H9 (cell line): ENCODE measurements around the gene MECP2. TPM values are rescaled to one million over a fixed set of nuclear protein-coding genes. Genes with fewer than 3 reads are reported as not detected.

Experiments
- DNase-seq: peaks from one replicate; pipeline ENCODE4 v3.0.0-alpha.2; 2017
- H2AFZ ChIP-seq: one replicate; pipeline ENCODE4 v1.6.1; 2013; ENCODE audit warnings: mild to moderate bottlenecking, low read length, control low read depth, moderate library complexity
- H2AK5ac ChIP-seq: 2 replicates; pipeline ENCODE4 v1.6.1; 2013; ENCODE audit warnings: low read length, control low read depth, mixed read lengths; ENCODE audit not compliant: insufficient read length
- H2BK120ac ChIP-seq: one replicate; pipeline ENCODE4 v1.6.1; 2013; ENCODE audit warnings: low read depth, mild to moderate bottlenecking, low read length, control low read depth, inconsistent platforms; ENCODE audit not compliant: poor library complexity, severe bottlenecking
- H2BK12ac ChIP-seq: 2 replicates; pipeline ENCODE4 v1.6.1; 2013; ENCODE audit warnings: low read length, control low read depth, mixed read lengths, low read depth; ENCODE audit not compliant: insufficient read length
- H2BK15ac ChIP-seq: 2 replicates; pipeline ENCODE4 v1.6.1; 2013; ENCODE audit warnings: low read depth, low read length, control low read depth
- H2BK20ac ChIP-seq: one replicate; pipeline ENCODE4 v1.6.1; 2013; ENCODE audit warnings: low read depth, mild to moderate bottlenecking, low read length, control low read depth, inconsistent platforms; ENCODE audit not compliant: poor library complexity, severe bottlenecking
- H2BK5ac ChIP-seq: 2 replicates; pipeline ENCODE4 v1.6.1; 2013; ENCODE audit warnings: low read length, control low read depth, mixed read lengths; ENCODE audit not compliant: insufficient read length
- H3K14ac ChIP-seq: 2 replicates; pipeline ENCODE4 v1.6.1; 2013; ENCODE audit warnings: low read length, control low read depth; ENCODE audit not compliant: insufficient read depth
- H3K18ac ChIP-seq: 2 replicates; pipeline ENCODE4 v1.6.1; 2013; ENCODE audit warnings: low read depth, mild to moderate bottlenecking, mixed read lengths, low read length, control low read depth; ENCODE audit not compliant: insufficient read length
- H3K23ac ChIP-seq: 2 replicates; pipeline ENCODE4 v1.6.1; 2013; ENCODE audit warnings: low read length, control low read depth, mixed read lengths, low read depth; ENCODE audit not compliant: insufficient read length
- H3K23me2 ChIP-seq: 2 replicates; pipeline ENCODE4 v1.6.1; 2013; ENCODE audit warnings: low read depth, mild to moderate bottlenecking, mixed read lengths, low read length, control low read depth; ENCODE audit not compliant: insufficient read length, poor library complexity, severe bottlenecking
- H3K27ac ChIP-seq: 2 replicates; pipeline ENCODE4 v1.5.1; 2013; ENCODE audit warnings: low read length, control low read depth, mixed read lengths, low read depth; ENCODE audit not compliant: insufficient read length
- H3K27me3 ChIP-seq: 2 replicates; pipeline ENCODE4 v1.6.1; 2013; ENCODE audit warnings: low read length, control low read depth, inconsistent platforms; ENCODE audit not compliant: insufficient read depth
- H3K4ac ChIP-seq: 2 replicates; pipeline ENCODE4 v1.6.1; 2013; ENCODE audit warnings: low read depth, mild to moderate bottlenecking, control low read depth, inconsistent platforms, low read length, moderate library complexity
- H3K4me1 ChIP-seq: 2 replicates; pipeline ENCODE4 v1.6.1; 2013; ENCODE audit warnings: low read length, control low read depth, inconsistent platforms; ENCODE audit not compliant: insufficient read depth
- H3K4me2 ChIP-seq: 2 replicates; pipeline ENCODE4 v1.6.1; 2013; ENCODE audit warnings: low read length, control low read depth, mixed read lengths; ENCODE audit not compliant: insufficient read length, insufficient read depth
- H3K56ac ChIP-seq: 2 replicates; pipeline ENCODE4 v1.6.1; 2013; ENCODE audit warnings: low read depth, mild to moderate bottlenecking, mixed read lengths, low read length, control low read depth; ENCODE audit not compliant: insufficient read length
- H3K79me1 ChIP-seq: 2 replicates; pipeline ENCODE4 v1.6.1; 2013; ENCODE audit warnings: low read depth, mild to moderate bottlenecking, moderate library complexity, low read length, control low read depth, inconsistent platforms; ENCODE audit not compliant: insufficient read depth, poor library complexity, severe bottlenecking
- H3K79me2 ChIP-seq: 2 replicates; pipeline ENCODE4 v1.6.1; 2013; ENCODE audit warnings: low read length, control low read depth, inconsistent platforms; ENCODE audit not compliant: insufficient read depth
- H3K9ac ChIP-seq: 2 replicates; pipeline ENCODE4 v1.6.1; 2013; ENCODE audit warnings: low read length, control low read depth, mixed read lengths; ENCODE audit not compliant: insufficient read length; ENCODE audit errors: extremely low read depth
- H3K9me3 ChIP-seq: one replicate; pipeline ENCODE4 v1.6.1; 2013; ENCODE audit warnings: low read depth, low read length, inconsistent platforms; ENCODE audit not compliant: control insufficient read depth
- H3T11ph ChIP-seq: one replicate; pipeline ENCODE4 v1.6.1; 2013; ENCODE audit warnings: mild to moderate bottlenecking, low read length, control low read depth, inconsistent platforms
- H4K20me1 ChIP-seq: one replicate; pipeline ENCODE4 v1.6.1; 2013; ENCODE audit not compliant: control insufficient read depth, insufficient read length, insufficient read depth
- H4K5ac ChIP-seq: 2 replicates; pipeline ENCODE4 v1.6.1; 2013; ENCODE audit warnings: low read depth, mild to moderate bottlenecking, mixed read lengths, low read length, control low read depth; ENCODE audit not compliant: insufficient read length
- H4K8ac ChIP-seq: replicated peaks from 2 replicates; pipeline ENCODE4 v1.6.1; 2013; ENCODE audit warnings: low read length, control low read depth, mixed read lengths, low read depth; ENCODE audit not compliant: insufficient read length
- H4K91ac ChIP-seq: 2 replicates; pipeline ENCODE4 v1.6.1; 2013; ENCODE audit warnings: low read depth, mild to moderate bottlenecking, moderate library complexity, mixed read lengths, low read length, control low read depth; ENCODE audit not compliant: insufficient read length
- H3K27ac Mint-ChIP-seq, 3 experiments: 2 replicates in 2 of 3; 3 replicates in 1 of 3; pipeline ENCODE4 v1.8.0; 2020 to 2021; ENCODE audit warnings: mixed read lengths in 3 of 3, mild to moderate bottlenecking in 1 of 3, moderate library complexity in 1 of 3
- H3K27me3 Mint-ChIP-seq: 2 replicates; pipeline ENCODE4 v1.8.0; 2021; ENCODE audit warnings: low read depth, mild to moderate bottlenecking, moderate library complexity, mixed read lengths
- H3K36me3 Mint-ChIP-seq, 3 experiments: 2 replicates in 2 of 3; 3 replicates in 1 of 3; pipeline ENCODE4 v1.8.0; 2020 to 2021; ENCODE audit warnings: low read depth in 3 of 3, mixed read lengths in 3 of 3; ENCODE audit not compliant: insufficient read depth in 1 of 3
- H3K4me1 Mint-ChIP-seq, 2 experiments: 2 replicates each; pipeline ENCODE4 v1.8.0; 2020; ENCODE audit warnings: mixed read lengths in 2 of 2
- H3K4me3 Mint-ChIP-seq, 2 experiments: 2 replicates in 1 of 2; 3 replicates in 1 of 2; pipeline ENCODE4 v1.8.0; 2020 to 2021; ENCODE audit warnings: mild to moderate bottlenecking in 2 of 2, mixed read lengths in 2 of 2, moderate library complexity in 1 of 2
- H3K9me3 Mint-ChIP-seq, 2 experiments: 2 replicates in 1 of 2; 3 replicates in 1 of 2; pipeline ENCODE4 v1.8.0; 2020; ENCODE audit warnings: mild to moderate bottlenecking in 2 of 2, mixed read lengths in 2 of 2, moderate library complexity in 1 of 2
- CTCF ChIP-seq: fragments of 200-600 bp; sonication (generic); conservative IDR thresholded peaks from 3 replicates; pipeline ENCODE4 v1.8.0; 2021; ENCODE audit warnings: antibody characterized with exemption, mild to moderate bottlenecking
- WGBS: extraction: QIAGEN DNeasy Blood & Tissue Kit; methylation state at CpG from one replicate; pipeline ENCODE4 v1.1.7; 2013; ENCODE audit warnings: missing lambda C conversion rate, low lambda C conversion rate, mixed read lengths; ENCODE audit not compliant: insufficient read length; ENCODE audit errors: extremely low coverage; 5-methylcytosine and 5-hydroxymethylcytosine counted together
- total RNA-seq: library from RNA; stranded (reverse); gene quantifications from 2 replicates; pipeline ENCODE4 v1.2.1, GENCODE V29; 2021

Gene MECP2
- total RNA-seq, 1 experiment from 2014 or later: 32.2 TPM

GRCh38 chrX:154048398-154048797, 49.1 kb downstream of the MECP2 start:
- Histone ChIP-seq H3K9ac (no peak overlapping the region), H3K23me2 (no peaks in the 10 kb centered on the region), H2BK12ac (no peak overlapping the region), H4K8ac (no peak overlapping the region), H3K9me3 (peaks cover 52% of the 10 kb centered on the region), H3K4me1 (no peaks in the 10 kb centered on the region), H2BK120ac (no peak overlapping the region), H3K79me1 (no peaks in the 10 kb centered on the region), H4K91ac (no peak overlapping the region), H2AFZ (no peak overlapping the region), H4K5ac (no peak overlapping the region), H3K14ac (no peak overlapping the region), H2BK5ac (no peak overlapping the region), H3K4ac (no peak overlapping the region), H3K79me2 (no peaks in the 10 kb centered on the region), H3K27ac (no peak overlapping the region), H3K4me2 (no peak overlapping the region), H3K56ac (no peak overlapping the region), H2BK20ac (no peak overlapping the region), H2AK5ac (no peak overlapping the region), H3T11ph (no peak overlapping the region), H3K18ac (no peak overlapping the region), H2BK15ac (no peak overlapping the region), H3K27me3 (no peaks in the 10 kb centered on the region), H3K23ac (no peak overlapping the region), H4K20me1 (no peaks in the 10 kb centered on the region)
- Mint-ChIP-seq H3K27me3 (no peaks in the 10 kb centered on the region; the same call in none of the 2 replicates), H3K4me1 (peaks cover 23 to 35% of the 10 kb centered on the region in 2 experiments), H3K9me3 (peaks cover 80 to 82% of the 10 kb centered on the region in 2 experiments), H3K4me3 (no peak overlapping the region), H3K36me3 (peaks cover 27 to 54% (median 40%) of the 10 kb centered on the region in 3 experiments), H3K27ac (no peak overlapping the region)
- no peak for DNase-seq
- TF ChIP-seq CTCF: no peak
- WGBS: no CpG with 5 or more reads among the region's 11 CpGs
